GM19240 (cell line): ENCODE data around the gene U2AF1L4.
"Not testable (repeated sequence)": the region's sequence is repeated elsewhere in the genome, so short reads cannot be mapped to it uniquely, and the experiment has no call there.

Source experiments
- DNase-seq: peaks from one replicate; pipeline ENCODE4 v3.0.0; 2011; ENCODE audit warnings: low spot score; ENCODE audit not compliant: insufficient read length

The U2AF1L4 gene

DNA sequence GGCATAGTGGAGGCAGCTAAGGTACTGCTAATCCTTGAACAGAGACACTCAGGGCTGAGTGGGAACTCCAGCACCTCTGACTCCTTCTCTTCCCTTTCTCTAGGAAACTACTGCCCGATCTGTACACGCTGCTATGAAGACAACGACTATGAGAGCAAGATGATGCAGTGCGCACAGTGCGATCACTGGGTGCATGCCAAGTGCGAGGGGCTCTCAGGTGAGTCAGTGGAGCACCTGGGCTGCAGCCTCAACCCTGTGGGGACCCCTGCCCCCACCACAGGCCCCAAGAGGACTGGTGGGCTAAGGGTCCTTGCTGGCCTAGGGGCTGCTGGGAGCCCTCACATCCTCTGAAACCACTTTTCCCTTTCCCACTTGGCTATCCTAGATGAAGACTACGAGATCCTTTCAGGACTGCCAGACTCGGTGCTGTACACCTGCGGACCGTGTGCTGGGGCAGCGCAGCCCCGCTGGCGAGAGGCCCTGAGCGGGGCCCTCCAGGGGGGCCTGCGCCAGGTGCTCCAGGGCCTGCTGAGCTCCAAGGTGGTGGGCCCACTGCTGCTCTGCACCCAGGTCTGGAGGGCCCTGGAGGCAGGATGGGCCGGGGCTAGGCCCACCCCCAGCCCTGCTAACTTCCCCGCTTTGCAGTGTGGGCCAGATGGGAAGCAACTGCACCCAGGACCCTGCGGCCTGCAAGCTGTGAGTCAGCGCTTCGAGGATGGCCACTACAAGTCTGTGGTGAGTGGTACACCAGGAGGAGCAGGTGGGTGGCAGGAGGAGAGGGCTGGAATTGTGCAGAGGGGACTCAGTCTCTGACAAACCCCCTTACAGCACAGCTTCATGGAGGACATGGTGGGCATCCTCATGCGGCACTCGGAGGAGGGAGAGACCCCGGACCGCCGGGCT is 17.9 kb downstream of the U2AF1L4 start:
- DNase-seq = no peak

DNA sequence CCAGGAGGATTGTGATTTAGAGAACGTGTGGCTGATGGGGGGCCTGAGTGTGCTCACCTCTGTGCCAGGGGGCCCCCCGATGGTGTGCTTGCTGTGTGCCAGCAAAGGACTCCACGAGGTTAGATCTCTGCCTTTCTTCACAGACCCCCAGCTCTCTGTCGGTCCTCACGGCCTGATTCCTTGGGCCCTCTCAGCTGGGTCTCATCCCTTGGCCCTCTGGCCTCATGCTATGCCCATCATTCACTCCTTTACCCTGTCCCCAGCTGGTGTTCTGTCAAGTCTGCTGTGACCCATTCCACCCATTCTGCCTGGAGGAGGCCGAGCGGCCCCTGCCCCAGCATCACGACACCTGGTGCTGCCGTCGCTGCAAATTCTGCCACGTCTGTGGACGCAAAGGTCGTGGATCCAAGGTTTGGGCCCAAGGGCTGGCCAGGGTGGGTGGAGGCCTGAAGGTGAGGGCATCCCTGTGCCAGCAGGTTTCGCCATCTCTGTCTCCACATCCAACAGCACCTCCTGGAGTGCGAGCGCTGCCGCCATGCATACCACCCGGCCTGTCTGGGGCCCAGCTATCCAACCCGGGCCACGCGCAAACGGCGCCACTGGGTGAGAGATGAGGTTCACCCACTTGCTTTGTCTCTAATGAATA is 19.9 kb downstream of the U2AF1L4 start:
- DNase-seq = no peak

DNA sequence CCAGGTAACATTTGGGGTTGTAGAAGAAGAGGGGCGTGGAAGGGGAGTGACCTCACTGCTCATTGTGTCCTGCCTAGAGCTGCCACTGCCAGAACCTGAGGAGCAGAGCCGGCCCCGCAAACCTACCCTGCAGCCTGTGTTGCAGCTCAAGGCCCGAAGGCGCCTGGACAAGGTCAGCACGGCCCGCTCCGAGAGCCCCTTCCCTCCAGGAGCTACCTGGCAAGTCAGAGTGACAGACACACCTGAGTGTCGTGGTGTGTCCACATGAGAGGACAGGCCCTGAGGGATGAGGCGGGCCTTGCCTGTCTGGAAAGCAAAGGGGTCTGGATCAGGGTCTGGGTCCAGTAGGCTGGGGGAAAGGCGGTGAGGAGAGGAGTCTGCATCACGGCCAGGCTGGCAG is 20.7 kb downstream of the U2AF1L4 start:
- DNase-seq = no peak

DNA sequence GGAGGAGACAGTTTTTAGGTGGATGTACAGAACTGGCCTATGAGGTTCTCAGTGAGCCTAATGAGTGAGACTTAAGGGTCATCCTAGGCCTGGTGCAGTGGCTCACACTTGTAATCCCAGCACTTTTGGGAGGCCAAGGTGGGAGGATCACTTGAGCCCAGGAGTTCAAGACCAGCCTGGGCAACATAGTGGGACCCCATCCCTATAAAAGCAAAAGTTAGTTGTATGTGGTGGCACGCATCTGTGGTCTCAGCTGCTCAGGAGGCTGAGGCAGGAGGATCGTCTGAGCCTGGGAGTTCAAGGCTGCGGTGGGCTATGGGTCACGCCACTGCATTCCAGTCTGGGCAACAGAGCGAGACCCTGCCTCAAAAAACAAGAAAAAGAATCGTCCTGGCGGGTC is 21.1 kb downstream of the U2AF1L4 start:
- DNase-seq = not testable (repeated sequence)

DNA sequence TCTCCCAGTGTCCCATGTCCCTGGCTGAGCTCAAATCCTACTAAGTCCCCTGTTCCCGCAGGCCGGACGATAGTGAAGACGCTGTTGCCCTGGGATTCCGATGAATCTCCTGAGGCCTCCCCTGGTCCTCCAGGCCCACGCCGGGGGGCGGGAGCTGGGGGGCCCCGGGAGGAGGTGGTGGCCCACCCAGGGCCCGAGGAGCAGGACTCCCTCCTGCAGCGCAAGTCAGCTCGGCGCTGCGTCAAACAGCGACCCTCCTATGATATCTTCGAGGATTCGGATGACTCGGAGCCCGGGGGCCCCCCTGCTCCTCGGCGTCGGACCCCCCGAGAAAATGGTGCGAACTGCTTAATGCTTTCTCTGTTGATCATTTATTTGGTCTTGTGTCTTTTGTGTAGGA is 21.5 kb downstream of the U2AF1L4 start:
- no peak for DNase-seq

DNA sequence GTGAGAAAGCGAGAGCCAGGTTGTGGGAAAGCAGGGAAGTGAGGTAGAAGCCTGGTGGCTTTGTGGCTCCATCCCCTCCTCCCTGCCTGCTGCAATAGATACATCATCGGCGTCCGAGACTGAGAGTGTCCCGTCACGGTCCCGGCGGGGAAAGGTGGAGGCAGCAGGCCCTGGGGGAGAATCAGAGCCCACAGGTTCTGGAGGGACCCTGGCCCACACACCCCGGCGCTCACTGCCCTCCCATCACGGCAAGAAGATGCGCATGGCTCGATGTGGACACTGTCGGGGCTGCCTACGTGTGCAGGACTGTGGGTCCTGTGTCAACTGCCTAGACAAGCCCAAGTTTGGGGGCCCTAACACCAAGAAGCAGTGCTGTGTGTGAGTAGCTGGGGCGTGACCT is 22.3 kb downstream of the U2AF1L4 start:
- no peak for DNase-seq

DNA sequence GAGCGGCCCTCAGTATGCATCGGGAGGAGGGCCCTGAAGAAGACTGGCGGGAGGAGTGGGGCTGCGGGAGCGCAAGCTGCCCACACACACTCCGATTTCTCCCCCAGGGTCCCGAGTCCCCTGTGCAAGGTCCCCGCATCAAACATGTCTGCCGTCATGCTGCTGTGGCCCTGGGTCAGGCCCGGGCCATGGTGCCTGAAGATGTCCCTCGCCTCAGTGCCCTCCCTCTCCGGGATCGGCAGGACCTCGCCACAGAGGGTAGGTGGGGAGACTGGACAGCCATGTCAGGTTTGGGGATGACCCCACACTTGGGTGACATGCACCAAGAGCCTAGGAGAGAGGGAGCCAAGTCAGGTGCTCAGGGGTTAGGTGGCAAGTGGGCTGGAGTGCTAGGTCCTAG is 22.8 kb downstream of the U2AF1L4 start:
- DNase-seq = no peak

DNA sequence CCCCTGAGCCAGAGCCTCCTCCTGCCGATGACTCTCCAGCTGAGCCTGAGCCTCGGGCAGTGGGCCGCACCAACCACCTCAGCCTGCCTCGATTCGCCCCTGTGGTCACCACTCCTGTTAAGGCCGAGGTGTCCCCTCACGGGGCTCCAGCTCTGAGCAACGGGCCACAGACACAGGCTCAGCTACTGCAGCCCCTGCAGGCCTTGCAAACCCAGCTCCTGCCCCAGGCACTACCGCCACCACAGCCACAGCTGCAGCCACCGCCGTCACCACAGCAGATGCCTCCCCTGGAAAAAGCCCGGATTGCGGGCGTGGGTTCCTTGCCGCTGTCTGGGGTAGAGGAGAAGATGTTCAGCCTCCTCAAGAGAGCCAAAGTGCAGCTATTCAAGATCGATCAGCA is 23.8 kb downstream of the U2AF1L4 start:
- no peak for DNase-seq

DNA sequence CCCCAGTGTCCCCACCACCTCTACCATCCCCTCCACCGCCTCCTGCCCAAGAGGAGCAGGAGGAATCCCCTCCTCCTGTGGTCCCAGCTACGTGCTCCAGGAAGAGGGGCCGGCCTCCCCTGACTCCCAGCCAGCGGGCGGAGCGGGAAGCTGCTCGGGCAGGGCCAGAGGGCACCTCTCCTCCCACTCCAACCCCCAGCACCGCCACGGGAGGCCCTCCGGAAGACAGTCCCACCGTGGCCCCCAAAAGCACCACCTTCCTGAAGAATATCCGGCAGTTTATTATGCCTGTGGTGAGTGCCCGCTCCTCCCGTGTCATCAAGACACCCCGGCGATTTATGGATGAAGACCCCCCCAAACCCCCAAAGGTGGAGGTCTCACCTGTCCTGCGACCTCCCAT is 24.6 kb downstream of the U2AF1L4 start:
- DNase-seq = no peak

DNA sequence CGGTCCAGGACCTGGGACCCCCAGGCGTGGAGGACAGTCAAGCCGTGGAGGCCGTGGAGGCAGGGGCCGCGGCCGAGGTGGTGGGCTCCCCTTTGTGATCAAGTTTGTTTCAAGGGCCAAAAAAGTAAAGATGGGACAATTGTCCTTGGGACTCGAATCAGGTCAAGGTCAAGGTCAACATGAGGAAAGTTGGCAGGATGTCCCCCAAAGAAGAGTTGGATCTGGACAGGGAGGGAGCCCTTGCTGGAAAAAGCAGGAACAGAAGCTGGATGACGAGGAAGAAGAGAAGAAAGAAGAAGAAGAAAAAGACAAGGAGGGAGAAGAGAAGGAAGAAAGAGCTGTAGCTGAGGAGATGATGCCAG is 25.1 kb downstream of the U2AF1L4 start:
- DNase-seq = no peak

DNA sequence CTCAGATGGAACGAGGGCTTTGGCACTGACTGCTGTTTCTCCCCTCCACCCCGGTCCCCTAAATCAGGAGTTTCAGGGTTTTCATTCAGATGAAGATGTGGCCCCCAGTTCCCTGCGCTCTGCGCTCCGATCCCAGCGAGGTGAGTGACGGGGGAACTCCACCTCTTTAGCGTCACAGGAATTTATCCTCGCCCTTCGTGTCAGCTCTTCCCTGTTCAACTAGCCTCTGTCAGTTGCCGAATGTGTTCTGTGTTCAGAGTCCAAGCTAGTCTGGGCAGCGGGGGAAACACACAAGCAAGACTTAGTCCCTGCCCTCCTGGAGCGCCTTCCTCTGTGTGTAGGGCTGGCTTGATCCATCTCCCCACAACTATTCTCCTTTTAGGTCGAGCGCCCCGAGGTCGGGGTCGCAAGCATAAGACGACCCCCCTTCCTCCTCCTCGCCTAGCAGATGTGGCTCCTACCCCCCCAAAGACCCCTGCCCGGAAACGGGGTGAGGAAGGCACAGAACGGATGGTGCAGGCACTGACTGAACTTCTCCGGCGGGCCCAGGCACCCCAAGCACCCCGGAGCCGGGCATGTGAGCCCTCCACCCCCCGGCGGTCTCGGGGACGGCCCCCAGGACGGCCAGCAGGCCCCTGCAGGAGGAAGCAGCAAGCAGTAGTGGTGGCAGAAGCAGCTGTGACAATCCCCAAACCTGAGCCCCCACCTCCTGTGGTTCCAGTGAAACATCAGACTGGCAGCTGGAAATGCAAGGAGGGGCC is 25.6 kb downstream of the U2AF1L4 start:
- DNase-seq = no peak

DNA sequence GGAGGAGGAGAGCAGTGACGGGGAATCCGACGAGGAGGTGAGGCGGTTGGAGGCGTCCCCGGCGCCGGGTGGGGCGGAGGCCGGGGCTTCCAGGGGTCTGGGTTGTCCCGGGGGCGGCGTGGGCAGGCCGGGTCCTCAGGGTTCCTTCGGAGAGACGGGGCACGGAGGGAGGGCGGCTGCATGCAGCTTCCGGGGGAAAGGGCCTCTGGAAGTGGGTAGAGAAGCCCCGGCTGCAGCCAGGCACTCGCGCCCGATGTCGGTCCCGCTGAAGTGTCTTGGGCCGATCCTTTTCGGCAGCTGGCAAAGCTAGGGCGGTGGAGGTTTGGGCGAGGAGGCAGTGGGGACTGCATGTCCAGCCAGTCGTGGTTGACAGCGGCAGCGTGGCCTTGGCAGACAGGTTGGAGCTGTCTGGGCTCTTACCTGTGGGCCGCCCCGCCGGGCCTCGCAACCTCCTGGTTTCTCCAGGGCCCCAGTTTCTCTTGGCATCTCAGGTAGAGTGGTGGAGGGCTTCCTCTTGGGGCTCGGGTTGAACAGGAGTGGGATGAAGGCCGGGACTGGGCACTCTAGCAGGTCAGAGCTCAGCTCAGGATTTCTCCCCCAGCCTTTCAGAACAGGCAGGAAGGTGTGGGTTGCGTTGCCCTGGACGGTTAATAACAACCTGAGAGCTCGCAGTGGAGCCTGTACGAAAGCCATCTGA is 26.7 kb downstream of the U2AF1L4 start:
- peak; percentile 60 for DNase-seq

DNA sequence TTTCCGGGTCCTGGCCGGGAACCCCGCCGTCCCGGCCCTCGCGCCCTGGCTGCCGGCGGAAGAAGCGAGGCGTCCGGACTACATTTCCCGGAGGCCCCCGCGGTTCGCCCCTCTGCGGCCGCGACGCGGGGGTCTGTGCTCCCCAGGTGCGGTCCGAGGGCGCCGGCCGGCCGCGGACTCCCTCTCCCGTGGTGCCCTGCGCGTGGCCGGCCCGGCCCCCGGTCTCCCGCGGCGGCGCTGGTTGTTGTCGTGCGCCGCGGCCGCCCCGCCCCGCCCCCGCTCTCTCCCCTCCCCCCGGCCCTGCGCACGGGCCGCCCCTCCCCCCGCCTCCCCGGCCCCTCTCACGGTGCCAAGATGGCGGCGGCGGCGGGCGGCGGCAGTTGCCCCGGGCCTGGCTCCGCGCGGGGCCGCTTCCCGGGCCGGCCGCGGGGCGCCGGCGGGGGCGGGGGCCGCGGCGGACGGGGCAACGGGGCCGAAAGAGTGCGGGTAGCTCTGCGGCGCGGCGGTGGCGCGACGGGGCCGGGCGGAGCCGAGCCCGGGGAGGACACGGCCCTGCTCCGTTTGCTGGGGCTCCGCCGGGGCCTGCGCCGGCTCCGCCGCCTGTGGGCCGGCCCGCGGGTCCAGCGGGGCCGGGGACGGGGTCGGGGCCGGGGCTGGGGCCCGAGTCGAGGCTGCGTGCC is 27.4 kb downstream of the U2AF1L4 start, which contains the start of gene KMT2B:
KMT2B (plus strand) TSS at position 339 of the 680 bp plus-strand sequence; CDS start at position 355, 16 bp downstream.
- DNase-seq = peak; percentile 98

DNA sequence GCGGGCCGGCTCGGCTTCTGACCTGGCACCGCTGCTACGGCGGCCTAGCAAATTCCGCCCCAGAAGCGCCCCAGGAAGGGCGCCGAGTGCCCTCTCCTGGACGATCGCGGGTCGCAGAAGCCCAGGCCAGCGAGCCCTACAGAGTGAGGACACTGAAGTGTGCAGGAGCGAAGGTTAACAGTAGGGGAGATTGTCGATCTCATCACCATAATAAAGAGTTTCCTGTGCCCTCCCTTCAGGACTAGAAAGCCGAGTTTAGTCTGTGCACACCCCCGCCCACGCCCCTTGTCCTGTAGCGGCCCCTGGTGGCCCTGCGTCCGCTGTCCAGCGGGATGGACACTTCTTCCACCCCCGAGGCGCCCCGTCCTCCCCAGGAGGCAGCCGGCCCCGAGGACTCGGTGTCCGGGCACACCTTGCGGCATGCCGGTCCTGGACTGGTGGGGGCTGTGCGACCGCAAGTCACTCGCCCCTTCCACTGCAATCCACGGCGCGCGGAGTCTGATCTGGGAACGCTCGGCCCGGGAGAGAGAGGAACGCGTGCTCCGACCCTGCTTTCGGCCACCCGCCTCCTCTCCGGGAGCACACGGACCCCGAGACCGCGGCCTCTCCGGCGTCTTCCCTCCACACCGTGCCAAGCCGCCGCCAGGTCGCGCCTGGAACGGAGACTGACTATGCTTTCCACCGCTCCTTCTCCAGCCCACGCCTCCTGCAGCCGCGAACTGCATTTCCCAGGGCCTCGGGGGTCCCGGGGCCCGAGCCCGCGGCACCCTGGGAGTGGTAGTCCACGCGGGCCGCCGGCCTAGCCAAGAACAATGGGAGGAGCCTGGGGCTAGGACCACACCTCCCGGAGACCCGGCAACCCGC is 28.2 kb downstream of the U2AF1L4 start:
- peak; percentile 52 for DNase-seq

DNA sequence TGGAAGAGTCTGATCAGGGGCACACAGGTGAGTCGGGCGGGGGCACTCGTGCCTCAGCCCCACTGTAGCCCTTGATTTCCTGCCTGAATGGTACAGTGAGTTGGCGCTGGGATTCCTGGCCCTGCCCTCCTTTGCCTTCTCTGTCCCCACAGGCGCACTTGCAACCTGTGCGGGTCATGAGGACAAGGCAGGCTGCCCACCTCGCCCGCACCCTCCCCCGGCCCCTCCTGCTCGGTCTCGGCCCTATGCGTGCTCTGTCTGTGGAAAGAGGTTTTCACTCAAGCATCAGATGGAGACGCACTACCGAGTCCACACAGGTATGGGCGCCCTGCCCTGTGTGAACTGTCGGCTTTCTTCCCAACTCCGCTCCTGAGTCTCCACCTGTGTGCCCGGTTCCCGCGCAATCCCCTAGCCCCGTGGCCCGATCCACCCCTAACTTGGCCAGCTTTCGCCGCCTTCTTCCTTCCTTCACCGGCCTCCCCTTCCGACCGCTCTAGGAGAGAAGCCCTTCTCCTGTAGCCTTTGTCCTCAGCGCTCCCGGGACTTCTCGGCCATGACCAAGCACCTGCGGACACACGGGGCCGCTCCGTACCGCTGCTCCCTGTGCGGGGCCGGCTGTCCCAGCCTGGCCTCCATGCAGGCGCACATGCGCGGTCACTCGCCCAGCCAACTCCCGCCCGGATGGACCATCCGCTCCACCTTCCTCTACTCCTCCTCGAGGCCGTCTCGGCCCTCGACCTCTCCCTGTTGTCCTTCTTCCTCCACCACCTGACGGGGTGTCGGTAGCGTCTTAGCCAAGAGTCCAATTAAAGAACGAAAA is 29.0 kb downstream of the U2AF1L4 start:
- DNase-seq = no peak

DNA sequence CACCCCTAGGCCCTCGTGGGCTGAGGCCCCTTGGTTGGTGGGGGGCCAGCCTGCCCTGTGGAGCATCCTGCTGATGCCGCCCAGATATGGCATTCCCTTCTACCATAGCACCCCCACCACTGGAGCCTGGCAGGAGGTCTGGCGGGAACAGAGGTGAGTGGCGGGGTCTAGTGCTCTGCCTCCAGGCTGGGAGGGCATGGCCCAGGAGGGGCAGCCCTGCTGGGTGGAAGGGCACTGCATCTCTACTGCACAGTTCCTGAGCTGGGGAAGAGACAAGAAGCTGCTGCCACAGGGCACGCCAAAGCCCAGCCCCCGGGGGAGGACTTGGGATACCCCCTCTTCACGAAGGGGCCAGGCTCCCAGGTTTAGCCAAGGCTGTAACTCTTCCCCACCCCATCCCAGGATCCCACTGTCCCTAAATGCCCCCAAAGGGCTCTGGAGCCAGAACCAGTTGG is 29.8 kb downstream of the U2AF1L4 start:
- DNase-seq = no peak

DNA sequence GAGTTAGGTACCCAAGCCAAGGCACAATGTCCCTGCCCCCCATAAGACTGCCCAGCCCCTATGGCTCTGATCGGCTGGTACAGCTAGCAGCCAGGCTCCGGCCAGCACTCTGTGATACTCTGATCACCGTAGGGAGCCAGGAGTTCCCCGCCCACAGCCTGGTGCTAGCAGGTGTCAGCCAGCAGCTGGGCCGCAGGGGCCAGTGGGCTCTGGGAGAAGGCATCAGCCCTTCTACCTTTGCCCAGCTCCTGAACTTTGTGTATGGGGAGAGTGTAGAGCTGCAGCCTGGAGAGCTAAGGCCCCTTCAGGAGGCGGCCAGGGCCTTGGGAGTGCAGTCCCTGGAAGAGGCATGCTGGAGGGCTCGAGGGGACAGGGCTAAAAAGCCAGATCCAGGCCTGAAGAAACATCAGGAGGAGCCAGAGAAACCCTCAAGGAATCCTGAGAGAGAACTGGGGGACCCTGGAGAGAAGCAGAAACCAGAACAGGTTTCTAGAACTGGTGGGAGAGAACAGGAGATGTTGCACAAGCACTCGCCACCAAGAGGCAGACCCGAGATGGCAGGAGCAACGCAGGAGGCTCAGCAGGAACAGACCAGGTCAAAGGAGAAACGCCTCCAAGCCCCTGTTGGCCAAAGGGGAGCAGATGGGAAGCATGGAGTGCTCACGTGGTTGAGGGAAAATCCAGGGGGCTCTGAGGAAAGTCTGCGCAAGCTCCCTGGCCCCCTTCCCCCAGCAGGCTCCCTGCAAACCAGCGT is 30.4 kb downstream of the U2AF1L4 start:
- no peak for DNase-seq

DNA sequence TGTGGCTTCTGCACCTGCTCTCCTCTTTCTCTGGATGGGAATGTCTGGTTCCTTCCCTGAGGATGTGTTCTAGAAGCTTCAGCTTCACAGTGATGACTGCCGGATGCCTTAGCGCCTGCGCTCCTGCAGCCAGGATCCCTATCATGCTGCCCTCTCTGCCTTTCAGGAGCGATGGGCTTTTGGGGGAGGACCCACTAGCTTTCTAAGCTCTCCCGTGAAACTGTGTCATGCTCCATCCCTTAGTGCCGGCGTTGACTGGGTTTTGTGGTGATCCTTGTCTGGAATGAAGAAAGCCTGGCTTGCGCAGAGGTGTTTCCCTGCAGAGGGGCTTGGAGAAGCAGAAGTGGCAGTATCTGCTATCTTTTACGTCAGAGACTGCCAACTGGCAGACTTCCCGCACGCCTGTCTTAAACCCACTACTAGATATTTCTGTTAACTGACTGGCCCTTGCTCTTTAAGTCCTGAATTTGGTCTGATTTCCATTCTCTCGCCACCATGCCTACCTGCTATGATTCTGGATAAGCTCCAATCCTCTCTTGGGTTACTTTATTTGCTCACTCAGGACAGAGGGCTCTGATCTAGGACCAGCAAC is 31.2 kb downstream of the U2AF1L4 start:
- no peak for DNase-seq
